SK-N-SH (cell line): ENCODE results near the gene C2orf92. TPM values are rescaled to one million over a fixed set of nuclear protein-coding genes. Genes with fewer than 3 reads are reported as not detected.

ENCODE experiments used
- CTCF ChIA-PET: fragments of 300-600, 350-600 bp; formaldehyde crosslinking; extraction: SDS; loops from one replicate; lab custom pipeline; 2021; lab: Yijun Ruan, JAX
- POLR2A ChIA-PET: fragments of 350-600 bp; sonication (Branson Sonifier 250); formaldehyde crosslinking; extraction: SDS; loops from one replicate; lab custom pipeline; 2020; ENCODE audit warnings: antibody characterized with exemption, inconsistent platforms; lab: Yijun Ruan, JAX
- DNase-seq: peaks from one replicate; pipeline ENCODE4 v3.0.0; 2012
- H2AFZ ChIP-seq: fragments of 200-600 bp; sonication (generic); 2 replicates; pipeline ENCODE4 v1.8.1; 2016; ENCODE audit warnings: antibody characterized with exemption, mild to moderate bottlenecking, low read depth
- H3F3A ChIP-seq: fragments of 200-600 bp; sonication (generic); replicated peaks from 2 replicates; pipeline ENCODE3; 2016; ENCODE audit warnings: antibody characterized with exemption, mild to moderate bottlenecking; ENCODE audit not compliant: insufficient read depth
- H3K27ac ChIP-seq, 2 experiments: fragments of 200-500 bp in 1 of 2; fragments of 200-600 bp in 1 of 2; sonication (Bioruptor generic) in 1 of 2; sonication (generic), shearing (Covaris generic) in 1 of 2; 2 replicates each; pipeline versions ENCODE4 v1.5.1 to v1.6.1; 2014 to 2016; ENCODE audit warnings: low read depth in 2 of 2, inconsistent platforms in 1 of 2, low read length in 1 of 2, mild to moderate bottlenecking in 1 of 2, mixed read lengths in 1 of 2
- H3K27me3 ChIP-seq: fragments of 200-600 bp; sonication (generic), shearing (Covaris generic); 2 replicates; pipeline ENCODE4 v1.6.1; 2016; ENCODE audit warnings: mixed run types; ENCODE audit not compliant: insufficient read depth
- H3K36me3 ChIP-seq, 2 experiments: fragments of 200-500 bp in 1 of 2; fragments of 200-600 bp in 1 of 2; sonication (Bioruptor generic) in 1 of 2; sonication (generic) in 1 of 2; replicated peaks in 1 of 2; 2 replicates each; pipeline versions ENCODE3 to v1.5.1; 2014 to 2016; ENCODE audit warnings: low read length in 1 of 2, mild to moderate bottlenecking in 1 of 2; ENCODE audit not compliant: insufficient read depth in 2 of 2, control insufficient read depth in 1 of 2
- H3K4me1 ChIP-seq, 2 experiments: fragments of 200-500 bp in 1 of 2; fragments of 200-600 bp in 1 of 2; sonication (Bioruptor generic) in 1 of 2; sonication (generic), shearing (Covaris generic) in 1 of 2; 2 replicates each; pipeline versions ENCODE4 v1.5.1 to v1.6.1; 2014 to 2016; ENCODE audit warnings: low read depth in 1 of 2, low read length in 1 of 2, mixed run types in 1 of 2; ENCODE audit not compliant: insufficient read depth in 2 of 2, control insufficient read depth in 1 of 2
- H3K4me2 ChIP-seq: fragments of 200-600 bp; sonication (generic), shearing (Covaris generic); 2 replicates; pipeline ENCODE4 v1.6.1; 2017; ENCODE audit warnings: mixed run types
- H3K4me3 ChIP-seq, 2 experiments: fragments of 200-500 bp in 1 of 2; fragments of 200-600 bp in 1 of 2; sonication (Bioruptor generic) in 1 of 2; sonication (generic), shearing (Covaris generic) in 1 of 2; 2 replicates each; pipeline versions ENCODE4 v1.5.1 to v1.8.1; 2014 to 2016; ENCODE audit warnings: low read depth in 2 of 2, inconsistent platforms in 1 of 2, low read length in 1 of 2, mild to moderate bottlenecking in 1 of 2, mixed read lengths in 1 of 2, moderate library complexity in 1 of 2
- H3K79me2 ChIP-seq: fragments of 200-600 bp; sonication (generic); 2 replicates; pipeline ENCODE4 v1.8.1; 2017; ENCODE audit warnings: mild to moderate bottlenecking; ENCODE audit not compliant: insufficient read depth
- H3K9ac ChIP-seq: fragments of 200-600 bp; sonication (generic); 2 replicates; pipeline ENCODE4 v1.6.1; 2017; ENCODE audit warnings: mixed run types
- H3K9me2 ChIP-seq: fragments of 200-600 bp; sonication (generic); 2 replicates; pipeline ENCODE4 v1.6.1; 2017; ENCODE audit warnings: mixed run types
- H3K9me3 ChIP-seq: fragments of 200-600 bp; sonication (generic); 2 replicates; pipeline ENCODE4 v1.6.1; 2017; ENCODE audit warnings: mixed run types, mild to moderate bottlenecking, moderate library complexity
- H4K20me1 ChIP-seq: fragments of 200-600 bp; sonication (generic); 2 replicates; pipeline ENCODE4 v1.6.1; 2017; ENCODE audit warnings: mild to moderate bottlenecking, mixed run types; ENCODE audit not compliant: insufficient read depth
- CHD2 ChIP-seq: fragments of 150-350 bp; IDR thresholded peaks from 2 replicates; pipeline ENCODE4 v1.6.1; 2018; ENCODE audit warnings: low read length; ENCODE audit not compliant: partially characterized antibody
- CTCF ChIP-seq: fragments of 200-600 bp; sonication (generic); IDR thresholded peaks from 2 replicates; pipeline ENCODE4 v1.6.1; 2017; ENCODE audit warnings: antibody characterized with exemption, mild to moderate bottlenecking, moderate library complexity
- ELF1 ChIP-seq: IDR thresholded peaks from 2 replicates; pipeline ENCODE4 v1.4.0; 2012
- EZH2phosphoT487 ChIP-seq: fragments of 200-600 bp; sonication (generic); IDR thresholded peaks from 2 replicates; pipeline ENCODE4 v1.6.1; 2017; ENCODE audit warnings: low read depth, mixed run types, mild to moderate bottlenecking, antibody characterized with exemption, moderate library complexity, borderline replicate concordance
- GATA2 ChIP-seq: sonication (generic); formaldehyde crosslinking; IDR thresholded peaks from 2 replicates; pipeline ENCODE4 v1.5.0; 2020; ENCODE audit warnings: mild to moderate bottlenecking, missing genetic modification reagents
- MAX ChIP-seq: IDR thresholded peaks from 2 replicates; pipeline ENCODE4 v1.4.0; 2012; ENCODE audit warnings: low read depth
- MEF2A ChIP-seq: IDR thresholded peaks from 2 replicates; pipeline ENCODE4 v1.4.0; 2012; ENCODE audit warnings: low read depth, borderline replicate concordance
- NFIC ChIP-seq: IDR thresholded peaks from 2 replicates; pipeline ENCODE4 v1.4.0; 2012; ENCODE audit warnings: borderline replicate concordance
- POLR2AphosphoS5 ChIP-seq: IDR thresholded peaks from 2 replicates; pipeline ENCODE4 v1.6.1; 2012; ENCODE audit warnings: low read depth, low read length
- RFX5 ChIP-seq: IDR thresholded peaks from 2 replicates; pipeline ENCODE4 v1.6.1; 2012; ENCODE audit warnings: mild to moderate bottlenecking, improper control_type of control experiment, low read length
- TCF12 ChIP-seq: IDR thresholded peaks from 2 replicates; pipeline ENCODE4 v1.4.0; 2012
- TEAD4 ChIP-seq: IDR thresholded peaks from 2 replicates; pipeline ENCODE4 v1.4.0; 2012; ENCODE audit warnings: mild to moderate bottlenecking, borderline replicate concordance; ENCODE audit not compliant: insufficient read depth
- USF2 ChIP-seq: fragments of 150-350 bp; IDR thresholded peaks from 2 replicates; pipeline ENCODE4 v1.6.1; 2017; ENCODE audit warnings: antibody characterized with exemption, low read length, low read depth, borderline replicate concordance
- YY1 ChIP-seq: IDR thresholded peaks from 2 replicates; pipeline ENCODE4 v1.4.0; 2012; ENCODE audit warnings: low read depth, mild to moderate bottlenecking
- WGBS: methylation state at CpG from one replicate; pipeline ENCODE4 v1.1.6; 2017; ENCODE audit warnings: low lambda C conversion rate; 5-methylcytosine and 5-hydroxymethylcytosine counted together
- polyA plus RNA-seq, 3 experiments: library from polyadenylated mRNA; depleted of rRNA; stranded (reverse); fragments of >200 nt; gene quantifications; 2 replicates each; pipeline ENCODE4 v1.2.3, GENCODE V29; 2012
- TF ChIP-seq, protein P1 (sequence below): IDR thresholded peaks from 2 replicates; pipeline ENCODE4; 2012
- TF ChIP-seq, protein P2 (sequence below): IDR thresholded peaks from 2 replicates; pipeline ENCODE4 v1.6.1; 2012; ENCODE audit warnings: mild to moderate bottlenecking, low read depth, low read length, moderate library complexity
- TF ChIP-seq, protein P3 (sequence below): fragments of 150-350 bp; IDR thresholded peaks from 2 replicates; pipeline ENCODE4 v1.6.1; 2016; ENCODE audit warnings: mild to moderate bottlenecking, low read depth, low read length

C2orf92 gene
- polyA plus RNA-seq, 1 of the 3 experiments (the other 2 are of a cell fraction): 3.1 TPM

DNA sequence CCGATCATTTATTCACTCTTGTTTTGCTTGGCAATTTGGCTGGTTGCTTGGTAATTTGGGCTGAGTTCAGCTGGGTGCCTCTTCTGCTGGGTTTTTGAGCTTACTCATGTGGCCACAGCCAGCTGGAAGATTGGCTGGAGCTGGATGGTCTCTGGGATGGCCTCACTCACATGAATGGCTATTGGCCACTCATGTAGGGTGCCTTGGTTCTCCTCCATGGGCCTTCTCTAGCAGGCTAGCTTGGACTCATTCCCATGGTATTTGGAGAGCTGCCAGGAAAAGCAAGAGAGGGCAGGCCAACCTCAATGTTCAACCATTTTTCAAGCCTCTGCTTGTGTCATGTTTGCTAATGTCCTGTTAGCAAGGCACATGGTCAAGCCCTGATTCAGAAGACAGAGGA is 60.7 kb downstream of the C2orf92 start:
- no peaks in the 10 kb centered on the region for H3K79me2 ChIP-seq
- TF ChIP-seq MAX (no peak), GATA2 (CRISPR knock-in tag) (no peak), TCF12 (no peak), USF2 (no peak), NFIC (no peak), POLR2AphosphoS5 (no peak), ELF1 (no peak), CHD2 (no peak), CTCF (no peak), EZH2phosphoT487 (no peak), RFX5 (no peak), TEAD4 (no peak), YY1 (no peak), MEF2A (no peak)
- TF ChIP-seq, protein P1, sequence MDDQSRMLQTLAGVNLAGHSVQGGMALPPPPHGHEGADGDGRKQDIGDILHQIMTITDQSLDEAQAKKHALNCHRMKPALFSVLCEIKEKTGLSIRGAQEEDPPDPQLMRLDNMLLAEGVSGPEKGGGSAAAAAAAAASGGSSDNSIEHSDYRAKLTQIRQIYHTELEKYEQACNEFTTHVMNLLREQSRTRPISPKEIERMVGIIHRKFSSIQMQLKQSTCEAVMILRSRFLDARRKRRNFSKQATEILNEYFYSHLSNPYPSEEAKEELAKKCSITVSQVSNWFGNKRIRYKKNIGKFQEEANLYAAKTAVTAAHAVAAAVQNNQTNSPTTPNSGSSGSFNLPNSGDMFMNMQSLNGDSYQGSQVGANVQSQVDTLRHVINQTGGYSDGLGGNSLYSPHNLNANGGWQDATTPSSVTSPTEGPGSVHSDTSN: no peak
- TF ChIP-seq, protein P2, sequence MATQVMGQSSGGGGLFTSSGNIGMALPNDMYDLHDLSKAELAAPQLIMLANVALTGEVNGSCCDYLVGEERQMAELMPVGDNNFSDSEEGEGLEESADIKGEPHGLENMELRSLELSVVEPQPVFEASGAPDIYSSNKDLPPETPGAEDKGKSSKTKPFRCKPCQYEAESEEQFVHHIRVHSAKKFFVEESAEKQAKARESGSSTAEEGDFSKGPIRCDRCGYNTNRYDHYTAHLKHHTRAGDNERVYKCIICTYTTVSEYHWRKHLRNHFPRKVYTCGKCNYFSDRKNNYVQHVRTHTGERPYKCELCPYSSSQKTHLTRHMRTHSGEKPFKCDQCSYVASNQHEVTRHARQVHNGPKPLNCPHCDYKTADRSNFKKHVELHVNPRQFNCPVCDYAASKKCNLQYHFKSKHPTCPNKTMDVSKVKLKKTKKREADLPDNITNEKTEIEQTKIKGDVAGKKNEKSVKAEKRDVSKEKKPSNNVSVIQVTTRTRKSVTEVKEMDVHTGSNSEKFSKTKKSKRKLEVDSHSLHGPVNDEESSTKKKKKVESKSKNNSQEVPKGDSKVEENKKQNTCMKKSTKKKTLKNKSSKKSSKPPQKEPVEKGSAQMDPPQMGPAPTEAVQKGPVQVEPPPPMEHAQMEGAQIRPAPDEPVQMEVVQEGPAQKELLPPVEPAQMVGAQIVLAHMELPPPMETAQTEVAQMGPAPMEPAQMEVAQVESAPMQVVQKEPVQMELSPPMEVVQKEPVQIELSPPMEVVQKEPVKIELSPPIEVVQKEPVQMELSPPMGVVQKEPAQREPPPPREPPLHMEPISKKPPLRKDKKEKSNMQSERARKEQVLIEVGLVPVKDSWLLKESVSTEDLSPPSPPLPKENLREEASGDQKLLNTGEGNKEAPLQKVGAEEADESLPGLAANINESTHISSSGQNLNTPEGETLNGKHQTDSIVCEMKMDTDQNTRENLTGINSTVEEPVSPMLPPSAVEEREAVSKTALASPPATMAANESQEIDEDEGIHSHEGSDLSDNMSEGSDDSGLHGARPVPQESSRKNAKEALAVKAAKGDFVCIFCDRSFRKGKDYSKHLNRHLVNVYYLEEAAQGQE: no peak
- TF ChIP-seq, protein P3, sequence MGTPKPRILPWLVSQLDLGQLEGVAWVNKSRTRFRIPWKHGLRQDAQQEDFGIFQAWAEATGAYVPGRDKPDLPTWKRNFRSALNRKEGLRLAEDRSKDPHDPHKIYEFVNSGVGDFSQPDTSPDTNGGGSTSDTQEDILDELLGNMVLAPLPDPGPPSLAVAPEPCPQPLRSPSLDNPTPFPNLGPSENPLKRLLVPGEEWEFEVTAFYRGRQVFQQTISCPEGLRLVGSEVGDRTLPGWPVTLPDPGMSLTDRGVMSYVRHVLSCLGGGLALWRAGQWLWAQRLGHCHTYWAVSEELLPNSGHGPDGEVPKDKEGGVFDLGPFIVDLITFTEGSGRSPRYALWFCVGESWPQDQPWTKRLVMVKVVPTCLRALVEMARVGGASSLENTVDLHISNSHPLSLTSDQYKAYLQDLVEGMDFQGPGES: no peak
- H2AFZ ChIP-seq: no peak overlapping the region
- H3F3A ChIP-seq: no peaks in the 10 kb centered on the region
- H3K4me3 ChIP-seq: no peak overlapping the region
- H3K9ac ChIP-seq: no peak overlapping the region
- no peaks in the 10 kb centered on the region for H3K27me3 ChIP-seq
- 80% methylated on average over 1 of the region's 1 CpG for WGBS
- H3K36me3 ChIP-seq: no peaks in the 10 kb centered on the region
- no peaks in the 10 kb centered on the region for H3K4me1 ChIP-seq
- H4K20me1 ChIP-seq: no peaks in the 10 kb centered on the region
- CTCF ChIA-PET: interaction anchor here (1.0 to 2.8 kb wide), 4 partner anchors 10 to 538 kb away, joined by 3 to 21 read pairs (median 3); no protein-coding TSS in a partner anchor
- H3K4me2 ChIP-seq: no peak overlapping the region
- no peaks in the 10 kb centered on the region for H3K9me3 ChIP-seq
- POLR2A ChIA-PET: no interaction called here
- DNase-seq: no peak
- H3K27ac ChIP-seq: no peak overlapping the region
- no peaks in the 10 kb centered on the region for H3K9me2 ChIP-seq
